ENCODE data around the gene TP53TG3. TPM values are rescaled to one million over a fixed set of nuclear protein-coding genes. Genes with fewer than 3 reads are reported as not detected.

TP53TG3 gene
- total RNA-seq, 1 donor = 0.36 TPM

Small RNA genes lying within 50 kb of the gene (small RNA-seq; reads per million reads assigned to genes)
- not detected for gene AC138907.6
